OCI-LY3 (cell line): ENCODE data around the gene CALU.

ENCODE experiments used
- H2AFZ ChIP-seq: fragments of 200-600, 300-600 bp; shearing (Covaris generic); 2 replicates; pipeline ENCODE4 v1.6.0; 2014; ENCODE audit warnings: antibody characterized with exemption, low read depth, low read length
- H3K27ac ChIP-seq: fragments of 200-600, 300-600 bp; sonication (generic); 2 replicates; pipeline ENCODE4 v1.5.1; 2014; ENCODE audit warnings: mild to moderate bottlenecking, low read length, moderate library complexity, mixed read lengths
- H3K27me3 ChIP-seq: fragments of 200-600, 300-600 bp; sonication (generic); 2 replicates; pipeline ENCODE4 v1.6.1; 2014; ENCODE audit warnings: low read depth, low read length, mixed read lengths
- H3K36me3 ChIP-seq: fragments of 200-600, 300-600 bp; sonication (generic); replicated peaks from 2 replicates; pipeline ENCODE3; 2014; ENCODE audit warnings: low read depth, low read length, mixed read lengths
- H3K4me1 ChIP-seq: fragments of 300-600, 200-600 bp; sonication (generic); 2 replicates; pipeline ENCODE4 v1.6.1; 2014; ENCODE audit warnings: low read length, mixed read lengths
- H3K4me2 ChIP-seq: fragments of 200-600, 300-600 bp; sonication (generic); 2 replicates; pipeline ENCODE4 v1.6.1; 2014; ENCODE audit warnings: low read length, mixed read lengths
- H3K4me3 ChIP-seq: fragments of 300-600, 200-600 bp; sonication (generic); 2 replicates; pipeline ENCODE4 v1.5.1; 2014; ENCODE audit warnings: antibody characterized with exemption, mild to moderate bottlenecking, low read length, moderate library complexity
- H3K79me2 ChIP-seq: fragments of 300-600, 200-600 bp; shearing (Covaris generic); 2 replicates; pipeline ENCODE4 v1.6.1; 2014; ENCODE audit warnings: mild to moderate bottlenecking, low read length, mixed read lengths
- H3K9ac ChIP-seq: fragments of 300-600, 200-600 bp; shearing (Covaris generic); 2 replicates; pipeline ENCODE4 v1.6.0; 2014; ENCODE audit warnings: mild to moderate bottlenecking, low read length, moderate library complexity
- H3K9me3 ChIP-seq: fragments of 200-600, 300-600 bp; shearing (Covaris generic); 2 replicates; pipeline ENCODE4 v1.6.1; 2014; ENCODE audit warnings: low read length, mixed read lengths; ENCODE audit not compliant: insufficient read depth
- H4K20me1 ChIP-seq: fragments of 200-600, 300-600 bp; sonication (generic); 2 replicates; pipeline ENCODE4 v1.6.1; 2016; ENCODE audit warnings: low read length, mixed read lengths; ENCODE audit not compliant: insufficient read depth
- EZH2phosphoT487 ChIP-seq: fragments of 200-600 bp; shearing (Covaris generic); IDR thresholded peaks from 2 replicates; pipeline ENCODE4 v1.6.1; 2018; ENCODE audit warnings: antibody characterized with exemption, mixed run types, low read depth
- TF ChIP-seq, protein P1 (sequence below): fragments of 200-600, 300-600 bp; sonication (generic); IDR thresholded peaks from 2 replicates; pipeline ENCODE4 v1.5.1; 2014; ENCODE audit warnings: antibody characterized with exemption, low read length, low read depth

CALU gene

DNA sequence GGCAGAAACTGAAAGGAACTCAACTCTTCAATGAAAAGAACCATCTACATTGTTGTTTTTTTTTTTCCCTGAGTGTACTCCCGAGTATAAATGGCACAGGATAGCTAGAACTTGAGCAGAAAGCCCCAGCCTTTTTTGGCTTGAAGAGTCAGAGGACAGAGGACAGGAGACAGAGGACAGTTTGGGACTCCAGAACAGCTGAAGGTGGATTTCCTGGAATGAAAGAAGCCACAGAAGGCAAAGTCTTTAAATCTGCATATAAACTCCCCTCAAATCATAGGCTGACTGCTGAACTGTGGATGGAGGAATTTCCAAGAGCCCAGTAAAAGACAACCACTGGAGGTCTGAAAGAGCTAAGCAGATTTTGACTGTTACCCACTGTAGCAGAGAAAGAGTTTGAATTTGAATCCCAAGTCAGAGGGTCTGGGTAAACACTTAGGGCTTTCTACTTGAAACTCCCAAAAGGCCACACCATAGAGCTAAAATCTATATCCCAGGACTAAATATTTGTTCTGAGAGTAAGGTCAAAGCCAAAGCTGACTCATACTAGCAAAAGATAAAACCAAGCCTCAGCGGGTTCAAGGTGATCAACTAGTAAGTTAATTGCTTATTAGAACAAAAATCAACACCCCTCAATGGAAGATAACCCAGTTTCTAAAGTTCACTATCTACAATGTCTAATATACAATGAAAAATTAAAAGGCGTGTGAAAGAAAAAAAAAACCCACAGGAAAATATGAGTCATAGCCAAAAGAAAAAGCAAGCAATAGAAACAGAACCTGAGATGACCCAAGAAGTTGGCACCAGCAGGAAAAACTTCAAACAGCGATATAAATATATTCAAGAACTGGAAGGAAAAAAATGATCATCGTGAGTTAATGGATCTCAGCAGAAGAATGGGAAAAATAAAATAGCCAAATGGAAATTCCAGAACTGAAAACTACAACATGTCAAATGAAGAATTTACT lies 38.3 kb downstream of the CALU start:
- TF ChIP-seq EZH2phosphoT487, result no peak
- Histone ChIP-seq H3K36me3 (peaks cover 21% of the 10 kb centered on the region), H2AFZ (no peak overlapping the region), H3K79me2 (no peaks in the 10 kb centered on the region), H3K27ac (no peak overlapping the region), H3K9me3 (no peaks in the 10 kb centered on the region), H4K20me1 (no peaks in the 10 kb centered on the region), H3K9ac (no peak overlapping the region), H3K4me3 (no peak overlapping the region), H3K27me3 (no peaks in the 10 kb centered on the region), H3K4me2 (no peak overlapping the region), H3K4me1 (no peaks in the 10 kb centered on the region)

- Histone ChIP-seq H3K4me1 (no peaks in the 10 kb centered on the region), H3K4me3 (no peak overlapping the region), H3K27me3 (no peaks in the 10 kb centered on the region), H2AFZ (no peak overlapping the region), H3K9ac (no peak overlapping the region), H4K20me1 (no peaks in the 10 kb centered on the region), H3K36me3 (peaks cover 11% of the 10 kb centered on the region), H3K27ac (no peak overlapping the region), H3K9me3 (no peaks in the 10 kb centered on the region), H3K4me2 (no peak overlapping the region), H3K79me2 (no peaks in the 10 kb centered on the region)
- TF ChIP-seq, protein P1, sequence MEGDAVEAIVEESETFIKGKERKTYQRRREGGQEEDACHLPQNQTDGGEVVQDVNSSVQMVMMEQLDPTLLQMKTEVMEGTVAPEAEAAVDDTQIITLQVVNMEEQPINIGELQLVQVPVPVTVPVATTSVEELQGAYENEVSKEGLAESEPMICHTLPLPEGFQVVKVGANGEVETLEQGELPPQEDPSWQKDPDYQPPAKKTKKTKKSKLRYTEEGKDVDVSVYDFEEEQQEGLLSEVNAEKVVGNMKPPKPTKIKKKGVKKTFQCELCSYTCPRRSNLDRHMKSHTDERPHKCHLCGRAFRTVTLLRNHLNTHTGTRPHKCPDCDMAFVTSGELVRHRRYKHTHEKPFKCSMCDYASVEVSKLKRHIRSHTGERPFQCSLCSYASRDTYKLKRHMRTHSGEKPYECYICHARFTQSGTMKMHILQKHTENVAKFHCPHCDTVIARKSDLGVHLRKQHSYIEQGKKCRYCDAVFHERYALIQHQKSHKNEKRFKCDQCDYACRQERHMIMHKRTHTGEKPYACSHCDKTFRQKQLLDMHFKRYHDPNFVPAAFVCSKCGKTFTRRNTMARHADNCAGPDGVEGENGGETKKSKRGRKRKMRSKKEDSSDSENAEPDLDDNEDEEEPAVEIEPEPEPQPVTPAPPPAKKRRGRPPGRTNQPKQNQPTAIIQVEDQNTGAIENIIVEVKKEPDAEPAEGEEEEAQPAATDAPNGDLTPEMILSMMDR, result no peak
- no peak for TF ChIP-seq EZH2phosphoT487
Measured at GRCh38 chr7:128778946-128779345, 39.8 kb downstream of the CALU start.

DNA sequence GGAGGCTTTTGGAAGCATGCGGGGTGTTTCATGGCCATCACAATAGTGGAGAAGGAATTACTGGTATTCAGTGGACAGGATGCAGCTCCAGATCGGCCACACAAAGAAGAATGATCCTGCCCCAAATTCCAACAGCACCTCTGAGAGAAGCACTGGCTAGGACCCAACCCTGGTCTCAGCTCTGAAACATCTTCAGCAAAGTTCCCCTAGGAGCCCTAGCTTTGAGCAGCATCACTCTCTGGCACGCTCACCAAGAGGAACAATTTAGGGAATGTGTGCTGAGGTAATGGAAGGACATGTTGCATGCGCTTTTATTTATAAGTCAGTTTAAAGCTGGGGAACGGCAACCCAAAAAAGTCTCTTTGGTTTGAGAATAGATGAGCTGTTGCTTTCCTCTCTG lies 42.0 kb downstream of the CALU start:
- TF ChIP-seq, protein P1, result no peak
- TF ChIP-seq EZH2phosphoT487, result no peak
- no peak overlapping the region for H3K4me2 ChIP-seq
- H3K27me3 ChIP-seq, result 0 out of 2 replicates have a peak, but pooled peaks cover 2% of the 10 kb centered on the region
- H3K27ac ChIP-seq, result no peak overlapping the region
- no peaks in the 10 kb centered on the region for H3K36me3 ChIP-seq
- H4K20me1 ChIP-seq, result no peaks in the 10 kb centered on the region
- no peak overlapping the region for H3K4me3 ChIP-seq
- no peaks in the 10 kb centered on the region for H3K9me3 ChIP-seq
- no peaks in the 10 kb centered on the region for H3K79me2 ChIP-seq
- no peak overlapping the region for H3K9ac ChIP-seq
- H3K4me1 ChIP-seq, result no peaks in the 10 kb centered on the region
- no peak overlapping the region for H2AFZ ChIP-seq

GRCh38 chr7:128781851-128782250 lies 42.7 kb downstream of the CALU start:
- H3K27ac ChIP-seq, result no peak overlapping the region

More at GRCh38 chr7:128781851-128782250, 42.7 kb downstream of the CALU start:
- Histone ChIP-seq H3K79me2 (no peaks in the 10 kb centered on the region), H3K4me2 (no peak overlapping the region), H3K27me3 (0 out of 2 replicates have a peak, but pooled peaks cover 2% of the 10 kb centered on the region), H3K9me3 (no peaks in the 10 kb centered on the region), H3K9ac (no peak overlapping the region), H3K36me3 (no peaks in the 10 kb centered on the region), H3K4me3 (no peak overlapping the region), H3K4me1 (no peaks in the 10 kb centered on the region), H4K20me1 (no peaks in the 10 kb centered on the region), H2AFZ (no peak overlapping the region)
- TF ChIP-seq, protein P1, result no peak
- no peak for TF ChIP-seq EZH2phosphoT487
